Measurements from ENCODE around the gene SERPIND1. TPM values are rescaled to one million over a fixed set of nuclear protein-coding genes. Genes with fewer than 3 reads are reported as not detected.

SERPIND1 gene
- total and polyA plus RNA-seq, 2 of the 8 experiments (the other 6 are each of a cell fraction or from before 2014, with no cell fraction given) = not detected

GRCh38 chr22:20776624-20777405 is 2.9 kb downstream of the SERPIND1 start (continued):
- TF ChIP-seq CTCF (IDR thresholded peaks at IDR 0.05; ENCODE audit: control extremely low read depth in 1 of 3, insufficient read depth in 1 of 3, low read depth in 1 of 3, low read length in 3 of 3) = no peak
- no peak for TF ChIP-seq KDM1A (IDR thresholded peaks at IDR 0.05; ENCODE audit: borderline replicate concordance, low read length)
- no peak for TF ChIP-seq ATF2 (IDR thresholded peaks at IDR 0.05; ENCODE audit: low read length)
- no peak for TF ChIP-seq SP2 (IDR thresholded peaks at IDR 0.05; ENCODE audit: low read length)
- TF ChIP-seq RAD21 (IDR thresholded peaks at IDR 0.05 in 1 of 2, conservative IDR thresholded peaks at IDR 0.05 in 1 of 2; ENCODE audit: low read depth in 2 of 2, low read length in 2 of 2) = no peak
- no peak for TF ChIP-seq HDAC6 (IDR thresholded peaks at IDR 0.05; ENCODE audit: low read depth, low read length)
- no peak for TF ChIP-seq RFX5 (IDR thresholded peaks at IDR 0.05; ENCODE audit: borderline replicate concordance, low read depth, low read length)

Data from H1 (cell line).